GM19455 (cell line): ENCODE results near the gene SPIRE2.

ENCODE experiments used
- ATAC-seq: cut with Tn5 transposase; IDR thresholded peaks from one replicate; pipeline ENCODE4 v1.9.1; 2021; ENCODE audit not compliant: unreplicated experiment

Gene SPIRE2

DNA sequence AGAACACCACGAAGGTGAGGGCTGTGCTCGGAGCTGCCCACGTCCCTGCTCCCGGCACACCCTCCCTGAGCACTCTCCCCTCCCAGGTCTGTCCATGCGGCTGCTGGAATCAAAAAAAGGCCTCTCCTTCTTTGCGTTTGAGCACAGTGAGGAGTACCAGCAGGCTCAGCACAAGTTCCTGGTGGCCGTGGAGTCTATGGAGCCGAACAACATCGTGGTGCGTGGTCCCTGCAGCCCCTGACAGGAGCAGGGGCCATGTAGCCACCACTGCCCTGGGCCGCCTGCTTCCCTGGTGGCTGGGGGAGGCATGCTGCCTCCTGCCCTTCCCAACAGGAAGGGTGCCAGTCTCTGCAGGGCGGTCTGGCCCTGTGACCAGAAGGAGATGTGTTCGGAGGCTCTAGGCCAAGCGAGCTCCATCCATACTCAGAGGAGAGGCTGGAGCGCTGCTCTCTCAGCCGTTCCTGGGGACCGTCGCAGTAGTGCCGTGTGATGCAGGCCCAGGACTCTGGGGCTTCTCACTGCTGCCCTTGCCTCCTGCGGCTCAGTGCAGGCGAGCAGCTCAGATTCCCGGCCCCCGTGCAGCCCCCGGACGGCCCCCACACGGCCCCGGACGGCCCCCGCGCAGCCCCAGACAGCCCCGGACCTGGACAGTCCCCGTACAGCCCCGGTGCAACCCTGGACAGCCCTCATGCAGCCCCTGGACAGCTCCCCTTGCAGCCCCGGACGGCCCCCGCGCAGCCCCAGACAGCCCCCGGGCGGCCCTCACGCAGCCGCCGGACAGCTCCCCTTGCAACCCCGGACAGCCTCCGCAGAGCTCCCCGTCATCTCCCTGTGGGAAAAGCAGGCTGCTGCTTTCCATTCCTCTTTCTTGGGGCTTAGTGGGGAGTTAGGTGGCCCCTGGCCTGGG, 65.6 kb downstream of the SPIRE2 start:
- ATAC-seq = no peak

DNA sequence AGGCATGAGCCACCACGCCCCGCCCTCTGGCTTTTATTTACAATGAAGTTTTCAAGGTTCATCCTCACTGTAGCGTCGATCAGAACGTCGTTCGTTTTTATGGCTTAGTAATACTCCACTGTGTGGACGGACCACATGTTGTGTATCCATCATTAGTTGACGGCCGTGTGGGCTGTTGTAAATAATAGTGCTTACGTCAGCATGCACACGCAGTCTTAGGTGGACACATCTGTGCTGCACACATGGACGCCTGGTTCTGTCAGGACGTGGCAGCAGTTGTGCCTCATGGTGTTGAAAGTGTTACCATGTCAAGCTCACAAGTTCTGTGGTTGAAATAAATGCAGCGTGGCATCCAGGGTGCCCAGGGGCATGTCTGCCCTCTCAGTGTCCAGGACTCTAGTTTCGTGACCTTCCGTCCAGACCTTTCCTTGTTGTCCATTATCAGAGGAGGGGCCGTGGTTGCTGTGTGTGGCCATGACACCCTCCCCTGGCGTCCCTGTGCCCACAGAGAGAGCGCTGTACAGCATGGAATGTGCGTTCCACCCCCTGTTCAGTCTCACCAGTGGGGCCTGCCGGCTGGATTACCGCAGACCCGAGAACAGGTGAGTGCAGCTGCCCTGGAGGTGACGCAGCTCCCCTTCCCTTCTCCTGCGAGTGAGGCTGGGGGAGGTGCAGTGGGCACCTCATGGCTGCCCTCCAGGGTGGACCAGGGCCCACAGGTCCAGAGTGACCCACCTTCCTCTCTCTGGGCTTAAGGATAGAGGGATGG, 67.4 kb downstream of the SPIRE2 start:
- no peak for ATAC-seq

DNA sequence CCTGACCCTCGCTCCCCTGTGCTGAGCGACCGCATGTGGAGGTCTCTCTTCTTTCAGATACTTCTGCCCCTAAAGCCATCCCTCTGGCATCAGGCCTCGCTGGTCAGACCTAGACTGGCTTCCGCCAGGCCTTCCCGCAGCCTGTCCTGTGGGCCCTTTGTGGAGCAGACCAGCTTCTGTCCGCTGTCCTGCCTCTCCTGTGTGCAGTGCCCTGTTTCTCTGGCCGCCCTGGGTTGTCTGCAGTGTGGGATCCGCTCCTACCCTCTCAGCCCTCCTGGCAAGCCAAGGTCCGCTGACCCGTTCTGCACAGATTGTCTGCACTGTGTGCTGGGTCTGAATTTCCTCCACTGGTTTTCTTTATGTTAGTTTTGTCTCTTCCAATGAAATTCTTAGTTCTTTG, 68.9 kb downstream of the SPIRE2 start:
- ATAC-seq = no peak

DNA sequence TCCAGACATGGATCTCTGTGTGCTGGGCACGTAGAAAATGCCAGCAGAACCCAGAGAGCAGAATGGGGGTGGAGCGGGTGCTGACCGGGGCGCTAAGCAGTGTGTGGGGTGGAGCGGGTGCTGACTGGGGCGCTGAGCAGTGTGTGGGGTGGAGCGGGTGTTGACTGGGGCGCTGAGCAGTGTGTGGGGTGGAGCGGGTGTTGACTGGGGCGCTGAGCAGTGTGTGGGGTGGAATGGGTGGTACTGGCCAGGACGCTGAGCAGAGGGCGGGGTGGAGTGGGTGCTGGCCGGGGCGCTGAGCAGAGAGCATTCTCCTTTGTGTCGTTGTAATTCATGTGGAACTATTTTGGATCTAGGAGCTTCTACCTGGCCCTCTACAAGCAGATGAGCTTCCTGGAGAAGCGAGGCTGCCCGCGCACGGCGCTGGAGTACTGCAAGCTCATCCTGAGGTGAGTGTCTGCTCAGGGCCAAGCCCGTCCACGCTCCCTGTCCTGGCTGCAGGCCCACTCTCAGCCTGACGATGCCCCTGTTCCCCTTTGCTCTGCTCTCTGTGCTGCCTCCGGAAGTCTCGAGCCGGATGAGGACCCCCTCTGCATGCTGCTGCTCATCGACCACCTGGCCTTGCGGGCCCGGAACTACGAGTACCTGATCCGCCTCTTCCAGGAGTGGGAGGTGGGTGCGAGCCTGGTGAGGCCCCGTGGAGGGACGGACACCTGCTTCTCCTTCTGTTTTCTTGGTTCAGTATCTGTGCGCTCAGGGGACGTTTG, 70.1 kb downstream of the SPIRE2 start:
- ATAC-seq = no peak

DNA sequence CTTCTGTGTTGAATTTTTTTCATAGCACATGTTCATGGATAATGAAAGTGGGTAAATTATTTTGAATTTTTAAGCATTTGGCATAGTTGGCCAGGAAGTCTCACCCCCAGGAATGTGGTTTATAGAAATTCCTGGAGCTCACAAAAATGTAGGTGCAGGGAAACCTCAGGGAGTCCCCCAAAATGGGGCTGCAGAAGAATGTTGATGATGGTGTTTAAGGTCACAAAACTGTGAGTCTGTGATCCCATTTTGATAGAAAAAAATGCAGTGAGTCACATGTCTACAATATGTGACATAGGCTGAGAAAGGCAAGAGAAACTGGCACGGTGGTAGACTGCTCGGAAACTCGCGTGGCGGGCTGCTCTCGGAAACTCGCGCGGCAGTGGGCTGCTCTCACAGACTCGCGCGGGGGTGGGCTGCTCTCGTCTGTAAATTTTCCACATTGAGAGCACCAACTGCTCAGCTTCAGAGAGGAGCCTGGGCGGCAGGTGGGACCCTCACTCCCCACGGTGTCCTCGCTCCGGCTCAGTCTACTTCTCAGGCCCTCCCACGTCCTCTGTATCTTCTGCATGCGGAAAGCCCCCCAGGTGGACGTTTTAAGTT, 71.7 kb downstream of the SPIRE2 start:
- no peak for ATAC-seq

DNA sequence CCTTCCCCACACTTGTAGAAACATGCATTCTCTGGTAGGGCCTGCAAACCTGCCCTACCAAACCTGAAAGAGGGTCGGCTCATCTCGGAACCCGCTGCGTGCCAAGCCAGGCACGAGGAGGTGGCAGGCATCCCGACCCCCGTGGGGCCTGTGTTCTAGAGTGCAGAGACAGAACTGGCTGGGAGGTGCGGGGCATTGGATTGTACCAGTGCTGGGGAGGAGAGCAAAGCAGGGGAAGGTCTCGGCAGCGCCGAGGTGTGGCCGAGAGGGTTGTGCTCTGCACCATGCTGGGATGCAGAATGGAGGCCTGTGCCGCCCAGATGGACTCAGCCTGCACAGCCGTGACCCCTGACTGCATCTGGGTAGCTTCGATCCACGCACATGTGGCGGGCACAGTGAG, 72.6 kb downstream of the SPIRE2 start:
- ATAC-seq = no peak

DNA sequence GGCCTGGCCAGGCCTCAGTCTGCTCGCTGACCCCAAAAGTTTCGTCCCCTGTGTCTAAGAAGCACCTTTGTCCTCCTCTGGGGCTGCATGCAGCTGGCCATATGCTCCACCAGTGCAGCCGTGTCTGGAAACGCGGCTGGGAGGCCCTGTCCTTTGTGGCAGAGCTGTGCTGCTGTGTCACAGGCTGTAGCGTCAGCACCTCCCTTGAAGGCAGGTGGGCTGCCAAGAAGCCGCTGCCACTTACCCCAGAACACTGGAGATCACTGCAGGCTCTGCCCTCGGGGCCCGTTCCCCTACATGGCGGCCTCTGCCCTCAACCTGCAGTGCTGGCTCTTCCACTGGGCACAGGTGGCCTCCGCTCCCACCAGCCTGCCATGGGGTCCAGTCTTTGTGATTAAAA, 74.7 kb downstream of the SPIRE2 start:
- no peak for ATAC-seq

DNA sequence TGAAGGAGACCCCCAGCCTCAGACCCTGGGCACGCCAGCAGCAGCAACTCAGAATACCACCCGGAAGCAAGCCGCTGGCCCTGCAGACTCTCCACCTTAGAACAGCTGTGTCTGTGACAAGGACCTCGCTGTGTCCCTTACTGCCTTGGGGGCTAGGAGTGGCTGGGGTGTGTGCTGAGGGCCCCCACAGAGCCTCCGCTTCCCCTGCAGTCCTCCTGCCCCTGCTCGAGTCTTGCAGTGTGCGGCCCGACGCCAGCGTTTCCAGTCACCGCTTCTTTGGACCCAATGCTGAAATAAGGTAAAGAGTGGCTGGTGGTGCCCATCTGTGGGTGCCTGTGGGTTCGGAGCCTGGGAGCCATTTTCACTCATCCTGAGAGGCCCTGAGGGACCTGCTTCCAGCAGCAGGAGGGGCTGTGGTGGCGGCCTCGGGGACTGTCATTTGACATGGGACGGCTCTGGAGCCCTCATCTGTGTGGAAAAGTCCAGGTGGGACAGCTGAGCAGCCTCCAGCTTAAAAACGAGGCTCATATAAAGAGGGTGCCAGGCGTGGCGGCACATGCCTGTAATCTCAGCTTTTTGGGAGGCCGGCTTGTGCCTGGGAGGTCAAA, 75.7 kb downstream of the SPIRE2 start:
- ATAC-seq = no peak

DNA sequence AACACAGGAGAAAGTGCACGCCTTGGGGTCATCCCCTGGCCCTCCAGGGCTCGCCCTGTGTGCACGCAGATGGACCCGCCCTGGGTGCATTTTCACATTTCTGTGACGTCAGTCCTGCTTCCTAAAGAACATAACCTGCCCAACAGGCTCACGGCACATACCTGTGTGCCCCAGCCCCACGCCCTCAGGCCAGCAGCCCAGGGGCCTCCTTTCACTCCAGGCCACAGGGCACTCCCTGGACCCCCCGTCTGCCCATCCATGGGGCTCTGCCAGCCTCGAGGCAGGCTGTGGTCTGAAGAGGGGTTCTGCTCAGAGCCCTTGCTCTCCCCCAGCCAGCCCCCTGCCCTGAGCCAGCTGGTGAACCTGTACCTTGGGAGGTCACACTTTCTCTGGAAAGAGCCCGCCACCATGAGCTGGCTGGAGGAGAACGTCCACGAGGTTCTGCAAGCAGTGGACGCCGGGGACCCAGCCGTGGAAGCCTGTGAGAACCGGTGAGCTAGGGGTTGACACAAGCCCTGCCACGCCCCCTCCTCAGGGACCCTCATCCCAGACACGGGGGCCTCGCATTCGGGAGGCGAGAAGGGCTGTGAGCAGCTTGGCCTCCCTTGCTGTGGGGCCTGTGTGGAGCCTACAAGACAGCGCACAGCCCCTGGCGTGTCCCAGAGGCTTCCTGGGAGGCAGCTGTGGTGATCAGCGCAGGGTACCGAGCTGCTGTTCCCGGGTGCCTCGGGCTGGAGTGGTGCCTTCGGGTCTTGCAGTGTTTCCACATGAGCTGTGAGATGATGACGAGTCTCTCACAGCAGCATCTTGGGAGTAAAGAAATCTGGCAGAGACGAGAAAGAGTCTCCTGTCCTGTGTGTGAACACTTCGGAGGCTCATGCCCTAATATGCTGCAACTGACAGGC, 76.6 kb downstream of the SPIRE2 start:
- ATAC-seq = no peak

DNA sequence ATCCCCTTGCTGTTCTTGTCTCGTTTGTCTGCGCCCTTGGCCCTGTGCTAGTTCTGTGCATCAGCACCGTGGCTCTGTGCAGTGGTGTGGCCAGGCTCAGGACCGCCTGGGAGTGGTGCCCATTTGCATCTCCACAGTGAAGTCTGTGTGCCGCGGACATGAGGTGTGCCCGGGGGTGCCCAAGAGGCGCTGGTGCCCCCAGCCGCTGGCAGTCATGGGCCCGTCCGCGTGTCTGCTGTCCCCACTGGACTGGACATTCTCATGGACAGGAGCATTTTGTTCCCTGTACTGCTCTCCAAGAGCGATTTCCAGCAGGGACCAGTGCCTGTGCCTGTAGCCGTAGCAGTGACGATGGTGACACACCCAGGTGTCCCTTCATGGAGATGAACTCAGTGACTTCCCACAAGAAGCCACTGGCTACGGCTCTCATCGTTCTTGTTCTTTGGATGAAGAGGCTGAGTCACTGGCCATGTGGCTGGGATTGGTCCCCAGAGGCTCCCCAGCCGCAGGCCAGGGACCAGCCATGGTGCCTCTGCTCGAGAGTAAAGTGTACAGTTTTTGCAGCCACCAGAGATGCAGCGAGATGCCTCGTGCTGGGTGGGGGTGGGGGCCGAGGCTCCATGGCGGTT, 77.3 kb downstream of the SPIRE2 start:
- no peak for ATAC-seq

DNA sequence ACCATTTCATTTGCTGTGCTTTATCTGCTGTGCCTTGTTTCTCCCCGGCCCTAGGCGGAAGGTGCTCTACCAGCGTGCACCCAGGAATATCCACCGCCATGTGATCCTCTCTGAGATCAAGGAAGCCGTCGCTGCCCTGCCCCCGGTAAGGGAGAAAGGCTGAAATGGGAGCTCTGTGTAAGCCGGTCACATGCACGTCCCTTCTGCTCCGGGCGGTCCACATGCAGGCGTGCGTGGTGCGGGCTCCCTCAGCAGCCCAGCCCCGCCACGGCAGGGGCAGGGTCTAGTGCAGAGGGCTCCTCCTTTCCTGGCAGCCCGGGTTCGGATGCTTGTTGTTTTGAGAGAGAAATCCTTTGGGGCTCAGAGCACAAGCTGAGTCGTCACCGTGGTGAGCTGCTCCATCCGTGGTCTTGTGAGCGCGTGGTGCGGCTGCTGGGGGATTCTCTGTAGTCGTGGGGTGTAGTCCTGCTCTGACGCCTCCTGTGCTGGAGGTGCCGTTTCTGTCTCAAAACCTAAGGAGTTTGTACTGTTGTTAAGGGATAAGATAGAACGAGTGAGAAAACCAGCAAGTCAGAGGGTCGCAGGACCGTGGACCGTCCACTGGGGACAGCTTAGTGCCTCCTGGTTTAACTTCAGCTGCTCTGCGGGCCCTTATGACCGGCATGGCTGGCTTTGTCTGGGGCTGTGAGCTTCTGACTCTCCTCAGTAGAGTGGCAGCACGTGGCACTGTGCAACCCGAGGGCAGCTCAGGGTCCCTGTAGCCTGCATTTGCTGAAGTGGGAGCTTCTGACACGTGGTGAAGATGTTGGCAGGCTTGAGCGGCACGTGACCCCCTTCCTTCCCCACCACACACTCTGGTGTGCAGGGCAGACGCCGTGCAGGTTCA, 78.1 kb downstream of the SPIRE2 start:
- no peak for ATAC-seq

DNA sequence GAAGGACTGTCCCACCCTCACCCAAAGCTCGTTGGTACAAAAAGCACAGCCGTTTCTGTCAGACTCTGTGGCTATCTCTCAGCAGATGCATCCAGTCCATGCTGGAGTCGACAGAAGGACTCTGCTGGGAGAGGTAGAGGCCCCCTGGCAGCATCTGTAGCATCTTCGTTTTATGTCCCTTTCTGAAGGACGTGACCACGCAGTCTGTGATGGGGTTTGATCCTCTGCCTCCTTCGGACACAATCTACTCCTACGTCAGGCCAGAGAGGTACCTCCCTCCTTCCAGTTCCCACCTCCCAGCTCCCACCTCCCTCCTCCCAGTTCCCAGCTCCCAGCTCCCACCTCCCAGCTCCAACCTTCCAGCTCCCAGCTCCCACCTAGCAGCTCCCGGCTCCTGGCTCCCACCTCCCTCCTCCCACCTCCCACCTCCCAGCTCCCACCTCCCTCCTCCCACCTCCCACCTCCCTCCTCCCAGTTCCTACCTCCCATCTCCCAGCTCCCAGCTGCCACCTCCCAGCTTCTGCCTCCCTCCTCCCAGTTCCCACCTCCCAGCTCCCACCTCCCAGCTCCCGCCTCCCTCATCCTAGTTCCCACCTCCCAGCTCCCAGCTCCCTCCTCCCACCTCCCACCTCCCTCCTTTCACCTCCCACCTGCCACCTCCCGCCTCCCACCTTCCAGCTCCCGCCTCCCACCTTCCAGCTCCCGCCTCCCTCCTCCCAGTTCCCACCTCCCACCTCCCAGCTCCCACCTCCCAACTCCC, 79.0 kb downstream of the SPIRE2 start:
- ATAC-seq = no peak

DNA sequence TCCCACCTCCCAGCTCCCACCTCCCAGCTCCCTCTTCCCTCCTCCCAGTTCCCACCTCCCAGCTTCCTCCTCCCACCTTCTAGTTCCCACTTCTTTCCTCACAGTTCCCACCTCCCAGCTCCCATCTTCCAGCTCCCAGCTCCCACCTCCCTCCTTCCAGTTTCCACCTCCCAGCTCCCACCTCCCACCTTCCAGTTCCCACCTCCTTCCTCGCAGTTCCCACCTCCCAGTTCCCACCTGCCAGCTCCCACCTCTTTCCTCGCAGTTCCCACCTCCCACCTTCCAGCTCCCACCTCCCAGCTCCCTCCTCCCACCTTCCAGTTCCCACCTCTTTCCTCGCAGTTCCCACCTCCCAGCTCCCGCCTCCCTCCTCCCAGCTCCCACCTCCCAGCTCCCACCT, 80.0 kb downstream of the SPIRE2 start:
- ATAC-seq = no peak

DNA sequence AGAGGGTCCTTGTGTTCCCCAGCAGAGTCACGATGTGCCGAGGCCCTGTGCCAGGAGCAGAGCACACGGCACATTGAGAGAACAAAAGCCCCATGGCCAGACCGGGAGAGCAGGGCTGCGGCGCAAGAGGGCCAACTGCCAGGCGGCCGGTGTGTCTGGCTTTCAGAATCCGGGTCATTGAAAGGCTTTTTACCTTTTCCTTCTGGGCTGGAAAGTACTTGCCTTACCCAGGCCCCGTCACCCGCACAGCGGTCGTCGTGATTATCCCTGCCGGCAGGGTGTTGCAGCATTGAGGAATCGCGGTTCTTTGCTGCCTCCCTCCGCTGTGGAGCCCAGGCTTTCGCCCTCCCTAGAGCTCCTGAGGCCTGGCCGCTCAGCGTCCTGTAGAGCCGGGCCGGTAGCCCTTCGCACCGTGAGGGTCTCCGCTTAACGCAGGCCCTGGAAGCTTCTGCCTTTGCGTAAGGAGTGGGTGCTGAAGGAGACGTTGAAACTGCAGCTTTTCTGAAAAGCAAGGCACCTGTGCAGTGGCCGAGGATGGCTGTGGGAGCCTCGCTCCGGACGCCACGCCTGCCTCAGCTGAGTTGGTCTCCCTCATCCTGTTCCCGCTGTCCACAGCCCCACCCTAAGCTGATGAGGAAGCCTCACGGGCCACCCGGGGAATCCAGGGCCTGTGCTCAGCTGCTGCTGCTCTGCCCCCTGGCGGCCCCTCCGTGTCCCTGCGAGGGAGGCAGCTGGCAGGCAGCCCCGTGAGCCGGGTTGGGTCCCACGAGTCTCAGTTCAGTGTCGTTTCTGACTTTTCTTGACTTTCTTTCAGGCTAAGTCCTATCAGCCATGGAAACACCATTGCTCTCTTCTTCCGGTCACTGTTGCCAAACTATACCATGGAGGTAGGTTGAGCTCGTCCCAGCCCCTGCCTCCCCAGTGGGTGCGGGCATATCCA, 81.8 kb downstream of the SPIRE2 start:
- ATAC-seq = no peak

DNA sequence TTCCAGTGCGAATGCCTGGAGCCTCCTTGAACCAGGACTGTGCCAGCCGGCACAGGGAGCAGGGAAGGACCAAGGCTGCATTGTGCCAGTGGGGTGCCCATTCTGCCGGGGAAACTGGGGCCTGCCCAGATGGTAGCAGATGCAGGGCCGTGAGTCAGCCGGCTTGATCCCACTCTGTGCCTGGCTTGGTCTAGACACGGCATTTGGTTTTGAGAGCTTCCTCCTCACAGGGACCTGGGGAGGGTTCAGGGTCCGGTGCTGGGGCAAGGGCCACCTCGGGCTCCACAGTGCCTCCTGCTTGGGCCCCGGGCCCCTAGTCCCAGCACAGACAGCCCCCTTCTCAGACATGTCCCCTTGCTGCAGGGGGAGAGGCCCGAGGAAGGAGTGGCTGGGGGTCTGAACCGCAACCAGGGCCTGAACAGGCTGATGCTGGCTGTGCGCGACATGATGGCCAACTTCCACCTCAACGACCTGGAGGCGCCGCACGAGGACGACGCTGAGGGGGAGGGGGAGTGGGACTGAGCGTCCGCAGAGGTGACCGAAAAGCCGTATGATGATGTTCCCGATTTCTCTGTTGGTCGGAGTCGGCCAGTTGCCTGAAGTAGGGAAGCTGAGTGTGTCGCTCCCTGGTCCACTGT, 82.6 kb downstream of the SPIRE2 start:
- no peak for ATAC-seq

DNA sequence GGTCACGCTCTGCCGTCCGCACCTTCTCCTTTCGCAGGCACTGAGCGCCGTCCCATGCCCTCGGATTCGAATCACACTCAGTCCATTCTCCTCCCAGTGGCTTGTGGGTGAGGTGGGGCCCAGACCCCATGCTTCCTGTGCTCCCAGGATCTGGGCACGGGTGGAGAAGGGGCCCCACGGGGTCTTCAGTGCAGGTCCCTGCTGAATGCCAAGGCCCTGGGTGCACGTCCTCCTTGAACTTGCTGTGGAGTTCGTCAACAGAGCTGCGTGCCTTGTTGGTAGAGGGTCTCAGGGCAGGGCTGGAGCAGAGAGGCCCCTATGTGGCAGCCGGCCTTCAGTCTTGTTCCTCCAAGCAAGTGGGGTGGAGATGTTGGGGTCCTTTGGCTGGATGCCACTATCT, 83.1 kb downstream of the SPIRE2 start:
- ATAC-seq = no peak
